SK-N-SH (cell line): ENCODE results near the gene ENTPD7. TPM values are rescaled to one million over a fixed set of nuclear protein-coding genes. Genes with fewer than 3 reads are reported as not detected.

Experiments
- CHD2 ChIP-seq: fragments of 150-350 bp; IDR thresholded peaks from 2 replicates; pipeline ENCODE4 v1.6.1; 2018; ENCODE audit warnings: low read length; ENCODE audit not compliant: partially characterized antibody
- GATA2 ChIP-seq: sonication (generic); formaldehyde crosslinking; IDR thresholded peaks from 2 replicates; pipeline ENCODE4 v1.5.0; 2020; ENCODE audit warnings: mild to moderate bottlenecking, missing genetic modification reagents
- MEF2A ChIP-seq: IDR thresholded peaks from 2 replicates; pipeline ENCODE4 v1.4.0; 2012; ENCODE audit warnings: low read depth, borderline replicate concordance
- NFIC ChIP-seq: IDR thresholded peaks from 2 replicates; pipeline ENCODE4 v1.4.0; 2012; ENCODE audit warnings: borderline replicate concordance
- NRF1 ChIP-seq: IDR thresholded peaks from 2 replicates; pipeline ENCODE4 v1.6.1; 2012; ENCODE audit warnings: low read depth, mild to moderate bottlenecking, low read length
- RAD21 ChIP-seq: IDR thresholded peaks from 2 replicates; pipeline ENCODE4 v1.6.1; 2012; ENCODE audit warnings: mild to moderate bottlenecking, low read length
- RCOR1 ChIP-seq: fragments of 150-350 bp; IDR thresholded peaks from 2 replicates; pipeline ENCODE4 v1.6.1; 2017; ENCODE audit warnings: antibody characterized with exemption, low read length
- REST ChIP-seq: IDR thresholded peaks from 2 replicates; pipeline ENCODE4 v1.6.1; 2012; ENCODE audit warnings: mild to moderate bottlenecking, low read depth, low read length, moderate library complexity
- RFX5 ChIP-seq: IDR thresholded peaks from 2 replicates; pipeline ENCODE4 v1.6.1; 2012; ENCODE audit warnings: mild to moderate bottlenecking, improper control_type of control experiment, low read length
- SIN3A ChIP-seq: IDR thresholded peaks from 2 replicates; pipeline ENCODE4 v1.6.1; 2012; ENCODE audit warnings: low read depth, mild to moderate bottlenecking, low read length, moderate library complexity, borderline replicate concordance
- TAF1 ChIP-seq: IDR thresholded peaks from 2 replicates; pipeline ENCODE4 v1.6.1; 2012; ENCODE audit warnings: low read depth, mild to moderate bottlenecking, low read length, moderate library complexity, borderline replicate concordance
- TCF12 ChIP-seq: IDR thresholded peaks from 2 replicates; pipeline ENCODE4 v1.4.0; 2012
- USF2 ChIP-seq: fragments of 150-350 bp; IDR thresholded peaks from 2 replicates; pipeline ENCODE4 v1.6.1; 2017; ENCODE audit warnings: antibody characterized with exemption, low read length, low read depth, borderline replicate concordance
- YY1 ChIP-seq: IDR thresholded peaks from 2 replicates; pipeline ENCODE4 v1.4.0; 2012; ENCODE audit warnings: low read depth, mild to moderate bottlenecking
- polyA plus RNA-seq, 3 experiments: library from polyadenylated mRNA; depleted of rRNA; stranded (reverse); fragments of >200 nt; gene quantifications; 2 replicates each; pipeline ENCODE4 v1.2.3, GENCODE V29; 2012
- TF ChIP-seq, protein P1 (sequence below): fragments of 200-600 bp; sonication (generic); IDR thresholded peaks from 2 replicates; pipeline ENCODE4 v1.6.1; 2017; ENCODE audit warnings: antibody characterized with exemption, mild to moderate bottlenecking, moderate library complexity
- TF ChIP-seq, protein P2 (sequence below): IDR thresholded peaks from 2 replicates; pipeline ENCODE4; 2012

ENTPD7 gene
- polyA plus RNA-seq, 1 of the 3 experiments (the other 2 are of a cell fraction) = 3.9 TPM

DNA sequence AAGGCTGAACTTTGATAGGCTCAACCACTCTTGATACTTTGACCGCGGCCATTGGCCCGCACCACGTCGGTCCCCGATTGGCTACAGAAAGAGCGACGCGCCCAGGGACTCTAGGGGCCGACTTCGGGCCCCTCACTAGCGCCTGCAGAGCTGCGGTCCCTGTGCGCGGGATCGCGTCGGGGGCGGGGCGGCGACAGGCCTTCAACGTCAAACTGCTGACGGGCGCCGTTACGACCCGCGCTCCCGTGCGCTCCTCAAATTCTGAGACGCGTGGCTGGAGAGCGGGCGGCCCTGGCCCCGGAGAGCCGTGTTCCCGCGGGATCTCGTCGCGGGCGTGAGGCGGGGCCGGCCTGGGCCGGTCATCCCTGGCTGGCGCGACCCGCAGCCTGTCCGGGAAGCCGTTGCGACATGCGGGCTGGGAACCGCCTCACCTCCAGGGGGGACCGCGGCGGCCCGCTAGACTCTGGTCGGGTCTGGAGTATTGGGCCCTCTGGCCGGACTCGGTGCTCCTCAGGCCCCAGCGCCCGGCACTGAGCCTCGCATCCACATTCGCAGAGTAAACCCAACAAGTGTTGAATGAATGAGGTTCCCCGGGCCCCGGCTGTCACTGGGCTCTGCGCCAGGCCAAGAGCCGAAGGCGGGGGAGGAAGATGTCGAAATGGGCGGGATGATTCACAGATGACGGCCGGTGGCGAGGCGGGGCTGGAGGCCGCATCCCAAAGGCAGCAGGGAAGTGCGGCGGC, 38.4 kb upstream of the ENTPD7 start (continued):
- TF ChIP-seq REST (no peak), YY1 (0 out of 2 replicates have a peak, but pooled peaks have one; percentile 11), TCF12 (peak; percentile 45; the same call in 1 of the 2 replicates), NFIC (peak; percentile 89), GATA2 (CRISPR knock-in tag) (no peak), USF2 (no peak), CHD2 (peak; percentile 98), NRF1 (peak; percentile 21; the same call in 1 of the 2 replicates), SIN3A (no peak; the same call in 1 of the 2 replicates), MEF2A (no peak; the same call in 1 of the 2 replicates), TAF1 (peak; percentile 63), RAD21 (no peak), RFX5 (no peak; the same call in 1 of the 2 replicates), RCOR1 (peak; percentile 5; the same call in 1 of the 2 replicates)
- TF ChIP-seq, protein P1, sequence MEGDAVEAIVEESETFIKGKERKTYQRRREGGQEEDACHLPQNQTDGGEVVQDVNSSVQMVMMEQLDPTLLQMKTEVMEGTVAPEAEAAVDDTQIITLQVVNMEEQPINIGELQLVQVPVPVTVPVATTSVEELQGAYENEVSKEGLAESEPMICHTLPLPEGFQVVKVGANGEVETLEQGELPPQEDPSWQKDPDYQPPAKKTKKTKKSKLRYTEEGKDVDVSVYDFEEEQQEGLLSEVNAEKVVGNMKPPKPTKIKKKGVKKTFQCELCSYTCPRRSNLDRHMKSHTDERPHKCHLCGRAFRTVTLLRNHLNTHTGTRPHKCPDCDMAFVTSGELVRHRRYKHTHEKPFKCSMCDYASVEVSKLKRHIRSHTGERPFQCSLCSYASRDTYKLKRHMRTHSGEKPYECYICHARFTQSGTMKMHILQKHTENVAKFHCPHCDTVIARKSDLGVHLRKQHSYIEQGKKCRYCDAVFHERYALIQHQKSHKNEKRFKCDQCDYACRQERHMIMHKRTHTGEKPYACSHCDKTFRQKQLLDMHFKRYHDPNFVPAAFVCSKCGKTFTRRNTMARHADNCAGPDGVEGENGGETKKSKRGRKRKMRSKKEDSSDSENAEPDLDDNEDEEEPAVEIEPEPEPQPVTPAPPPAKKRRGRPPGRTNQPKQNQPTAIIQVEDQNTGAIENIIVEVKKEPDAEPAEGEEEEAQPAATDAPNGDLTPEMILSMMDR = no peak
- TF ChIP-seq, protein P2, sequence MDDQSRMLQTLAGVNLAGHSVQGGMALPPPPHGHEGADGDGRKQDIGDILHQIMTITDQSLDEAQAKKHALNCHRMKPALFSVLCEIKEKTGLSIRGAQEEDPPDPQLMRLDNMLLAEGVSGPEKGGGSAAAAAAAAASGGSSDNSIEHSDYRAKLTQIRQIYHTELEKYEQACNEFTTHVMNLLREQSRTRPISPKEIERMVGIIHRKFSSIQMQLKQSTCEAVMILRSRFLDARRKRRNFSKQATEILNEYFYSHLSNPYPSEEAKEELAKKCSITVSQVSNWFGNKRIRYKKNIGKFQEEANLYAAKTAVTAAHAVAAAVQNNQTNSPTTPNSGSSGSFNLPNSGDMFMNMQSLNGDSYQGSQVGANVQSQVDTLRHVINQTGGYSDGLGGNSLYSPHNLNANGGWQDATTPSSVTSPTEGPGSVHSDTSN = no peak
- TF ChIP-seq, all 33 proteins: peak for 13
